NCI-H460 (cell line): ENCODE data around the gene FAM83B. TPM values are rescaled to one million over a fixed set of nuclear protein-coding genes. Genes with fewer than 3 reads are reported as not detected.
"Not testable (repeated sequence)": the region's sequence is repeated elsewhere in the genome, so short reads cannot be mapped to it uniquely, and the experiment has no call there.

ENCODE experiments used
- DNase-seq: peaks from one replicate; pipeline ENCODE4 v3.0.0-alpha.2; 2016; ENCODE audit warnings: low read depth; ENCODE audit errors: extremely low read depth
- polyA plus RNA-seq: library from polyadenylated mRNA; depleted of rRNA; stranded (reverse); fragments of >200 nt; gene quantifications from 2 replicates; pipeline ENCODE4 v1.2.3, GENCODE V29; 2014; cell fraction: nucleus; rRNA removed
- total RNA-seq: library from RNA; depleted of rRNA; stranded (reverse); fragments of >200 nt; shearing (Covaris generic); gene quantifications from 2 replicates; pipeline ENCODE4 v1.2.3, GENCODE V29; 2014; rRNA removed

Gene FAM83B, protein sequence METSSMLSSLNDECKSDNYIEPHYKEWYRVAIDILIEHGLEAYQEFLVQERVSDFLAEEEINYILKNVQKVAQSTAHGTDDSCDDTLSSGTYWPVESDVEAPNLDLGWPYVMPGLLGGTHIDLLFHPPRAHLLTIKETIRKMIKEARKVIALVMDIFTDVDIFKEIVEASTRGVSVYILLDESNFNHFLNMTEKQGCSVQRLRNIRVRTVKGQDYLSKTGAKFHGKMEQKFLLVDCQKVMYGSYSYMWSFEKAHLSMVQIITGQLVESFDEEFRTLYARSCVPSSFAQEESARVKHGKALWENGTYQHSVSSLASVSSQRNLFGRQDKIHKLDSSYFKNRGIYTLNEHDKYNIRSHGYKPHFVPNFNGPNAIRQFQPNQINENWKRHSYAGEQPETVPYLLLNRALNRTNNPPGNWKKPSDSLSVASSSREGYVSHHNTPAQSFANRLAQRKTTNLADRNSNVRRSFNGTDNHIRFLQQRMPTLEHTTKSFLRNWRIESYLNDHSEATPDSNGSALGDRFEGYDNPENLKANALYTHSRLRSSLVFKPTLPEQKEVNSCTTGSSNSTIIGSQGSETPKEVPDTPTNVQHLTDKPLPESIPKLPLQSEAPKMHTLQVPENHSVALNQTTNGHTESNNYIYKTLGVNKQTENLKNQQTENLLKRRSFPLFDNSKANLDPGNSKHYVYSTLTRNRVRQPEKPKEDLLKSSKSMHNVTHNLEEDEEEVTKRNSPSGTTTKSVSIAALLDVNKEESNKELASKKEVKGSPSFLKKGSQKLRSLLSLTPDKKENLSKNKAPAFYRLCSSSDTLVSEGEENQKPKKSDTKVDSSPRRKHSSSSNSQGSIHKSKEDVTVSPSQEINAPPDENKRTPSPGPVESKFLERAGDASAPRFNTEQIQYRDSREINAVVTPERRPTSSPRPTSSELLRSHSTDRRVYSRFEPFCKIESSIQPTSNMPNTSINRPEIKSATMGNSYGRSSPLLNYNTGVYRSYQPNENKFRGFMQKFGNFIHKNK
- total RNA-seq, result 0.07 TPM in 1 of 2 replicates, not detected in the other
- not detected in 2 replicates for polyA plus RNA-seq

DNA sequence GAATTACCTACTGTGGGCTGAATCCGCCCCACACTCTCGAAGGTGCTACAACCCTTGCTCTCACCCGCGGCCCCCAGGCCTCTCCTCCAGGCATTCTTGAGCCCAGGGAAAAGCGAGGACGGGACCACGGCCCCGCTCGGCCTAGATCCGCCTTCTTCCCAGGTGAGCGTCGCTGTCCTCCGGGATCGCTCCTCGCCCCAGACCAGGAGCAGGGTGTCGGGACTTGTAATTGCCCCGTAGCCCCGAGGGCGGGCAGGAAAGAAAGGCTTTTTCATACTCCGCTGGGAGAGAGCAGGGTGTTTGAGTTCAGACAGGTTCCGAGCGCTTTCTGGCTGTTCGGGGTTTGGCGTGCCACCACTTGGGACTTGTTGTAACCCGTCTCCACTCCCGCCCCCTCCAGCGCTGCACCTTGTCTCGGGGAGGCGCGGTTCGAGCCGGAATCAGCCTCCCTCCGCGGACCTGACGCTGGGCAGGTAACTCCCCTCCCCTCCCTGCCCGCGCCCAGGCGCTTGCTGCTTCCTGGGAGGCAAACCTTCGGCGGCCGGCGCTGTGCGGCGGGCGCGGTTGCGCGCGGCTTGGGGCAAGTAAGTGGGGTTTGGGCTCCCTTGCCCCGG is at the start of gene FAM83B:
FAM83B (plus strand) TSS at position 529 of the 614 bp plus-strand sequence. CDS start 23,476 bp downstream, outside the sequence.
- no peak for DNase-seq

DNA sequence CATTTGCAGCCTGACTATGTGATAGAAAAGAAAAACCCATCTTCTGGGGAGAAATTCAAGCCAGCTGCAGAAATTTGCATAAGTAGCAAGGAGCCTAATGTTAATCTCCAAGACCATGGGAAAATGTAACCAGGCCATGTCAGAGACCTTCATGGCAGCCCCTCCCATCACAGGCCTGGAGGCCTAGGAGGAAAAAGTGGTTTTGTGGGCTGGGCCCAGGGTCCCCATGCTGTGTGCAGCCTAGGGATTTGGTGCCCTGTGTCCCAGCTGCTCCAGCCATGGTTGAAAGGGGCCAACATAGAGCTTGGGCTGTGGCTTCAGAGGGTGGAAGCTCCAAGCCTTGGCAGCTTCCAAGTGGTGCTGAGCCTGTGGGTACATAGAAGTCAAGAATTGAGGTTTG is 49.7 kb upstream of the FAM83B start:
- DNase-seq, result not testable (repeated sequence)

DNA sequence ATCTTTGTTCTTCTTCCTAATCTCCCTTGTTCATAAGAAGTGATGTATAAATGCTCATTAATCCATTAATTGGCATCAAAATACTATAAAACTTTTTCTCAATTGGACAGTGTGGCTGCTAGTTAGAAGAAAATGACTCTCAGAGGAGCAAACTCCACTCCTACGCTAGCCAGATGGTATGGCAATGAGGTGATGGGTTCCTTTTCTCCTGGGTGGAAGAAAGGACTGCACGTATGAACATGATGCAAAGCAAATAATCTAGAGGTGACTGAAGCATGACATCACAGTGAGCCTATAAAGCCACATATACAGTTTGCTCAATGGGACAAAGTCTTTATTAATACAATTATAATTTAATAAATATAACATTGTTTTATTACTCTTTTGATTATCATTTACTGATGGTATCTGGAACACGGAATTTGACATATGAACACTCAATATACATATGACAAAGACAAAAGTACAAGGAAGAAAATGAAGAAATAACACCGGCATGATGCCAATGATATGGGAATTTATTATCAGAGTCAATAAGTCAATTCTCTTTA is 46.4 kb upstream of the FAM83B start:
- no peak for DNase-seq

DNA sequence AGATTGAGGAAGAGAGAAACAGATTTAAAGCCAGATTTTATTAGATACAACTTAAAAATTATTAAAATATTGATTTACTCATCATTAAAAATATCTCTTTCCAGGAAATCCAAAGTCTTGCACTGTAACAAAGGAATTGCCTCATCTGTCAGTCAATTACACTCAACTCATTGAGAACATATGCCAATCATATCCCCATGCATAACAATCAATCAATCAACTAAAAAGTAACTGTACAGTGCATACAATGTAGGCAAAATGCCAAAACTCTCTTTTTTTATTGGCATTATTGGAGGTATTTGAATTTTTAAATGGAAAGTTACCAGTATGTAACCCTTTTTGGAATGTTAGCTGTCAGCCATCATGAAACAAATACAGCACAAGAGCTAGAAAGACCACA is 45.3 kb upstream of the FAM83B start:
- DNase-seq, result no peak

DNA sequence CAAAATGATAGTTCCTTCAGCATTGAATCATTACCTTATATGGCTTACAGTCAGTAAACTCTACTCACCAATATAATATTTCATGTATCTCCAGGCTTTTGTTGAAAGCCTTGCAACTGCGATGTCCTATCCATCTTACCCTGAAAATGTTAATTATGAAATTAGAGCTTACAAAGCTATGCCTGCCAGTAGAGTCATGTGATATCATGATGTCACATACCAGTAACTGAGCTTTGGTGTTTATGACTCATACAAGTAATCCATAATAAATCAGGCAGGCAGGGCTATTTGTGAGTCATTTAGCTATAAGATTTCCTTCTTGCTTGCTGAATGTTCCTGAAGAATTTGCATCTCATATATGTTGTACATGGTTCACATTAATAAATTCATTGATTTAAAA is 44.9 kb upstream of the FAM83B start:
- DNase-seq, result peak; percentile 23

DNA sequence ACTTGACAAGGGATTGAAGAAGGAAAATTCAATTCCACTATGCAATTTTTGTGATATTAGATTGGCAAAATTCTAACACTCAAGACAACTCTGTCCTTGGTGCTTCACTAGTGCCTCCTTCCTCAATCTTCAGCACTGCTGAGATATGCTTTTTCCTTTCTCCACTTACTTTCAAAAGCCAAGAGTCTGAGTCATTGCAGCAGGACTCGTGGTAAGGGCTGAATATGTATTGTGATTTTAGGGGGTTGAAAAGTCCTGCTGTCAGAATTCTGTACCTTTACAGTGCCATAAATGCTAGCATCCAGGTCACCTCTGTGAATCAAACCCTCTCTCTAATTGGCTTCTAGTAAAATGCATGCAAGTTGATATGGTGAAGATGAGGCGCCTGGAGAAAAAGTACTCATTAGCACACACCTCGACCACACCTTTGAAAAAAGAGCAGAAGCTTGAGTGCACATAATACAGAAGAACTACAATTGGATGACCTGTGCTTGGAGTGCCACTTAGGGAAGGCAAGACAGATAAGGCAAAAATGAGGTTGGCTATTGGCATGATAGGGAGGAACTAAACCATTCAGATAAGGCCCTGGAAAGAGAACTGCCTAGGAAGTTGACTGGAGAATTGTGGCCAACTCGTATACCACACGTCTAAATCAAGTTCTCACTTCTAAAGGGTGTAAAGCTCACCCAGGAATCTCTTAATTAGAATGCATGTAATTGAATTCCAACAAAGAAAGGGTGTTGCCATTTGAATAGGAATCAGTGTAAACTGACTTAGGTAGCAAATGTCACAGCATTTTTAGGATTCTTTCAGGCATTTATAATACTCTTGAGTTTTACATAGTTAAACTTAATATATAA is 43.6 kb upstream of the FAM83B start:
- no peak for DNase-seq

DNA sequence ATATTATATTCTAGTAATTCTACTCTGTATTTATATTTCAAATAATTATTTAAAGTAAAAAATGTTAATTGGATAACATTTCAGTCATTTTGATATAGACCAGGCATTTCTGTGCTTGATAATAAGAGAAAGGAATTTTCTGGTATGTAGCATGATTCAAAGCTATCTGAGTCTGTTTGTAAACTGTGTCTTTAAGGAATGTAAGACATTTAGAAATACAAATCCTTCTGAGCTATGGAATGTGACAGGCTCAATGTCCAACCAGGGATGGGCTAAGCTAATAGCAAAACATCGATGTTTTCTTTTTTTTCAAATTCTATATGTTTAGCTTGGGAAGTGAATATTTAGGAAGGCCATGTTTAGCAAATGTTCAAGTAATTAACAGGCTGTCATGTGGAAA is 41.5 kb upstream of the FAM83B start:
- no peak for DNase-seq

DNA sequence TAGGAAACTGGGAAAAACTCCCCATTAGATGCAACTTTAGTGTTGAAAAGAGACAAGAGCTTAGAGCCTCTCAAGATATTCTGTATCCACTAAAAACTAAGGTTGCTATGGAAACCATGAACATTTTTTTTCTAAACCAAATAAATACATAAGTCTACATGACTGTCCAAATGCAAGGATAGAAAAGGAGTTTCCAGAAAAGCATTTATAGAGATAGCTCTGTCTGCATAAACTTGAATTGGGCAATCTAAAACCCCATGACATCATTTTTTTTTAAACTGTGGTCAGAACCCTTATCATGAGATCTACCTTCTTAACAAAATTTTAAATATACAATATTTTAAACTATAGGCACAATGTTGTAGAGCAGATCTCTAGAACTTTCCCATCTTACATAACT is 36.4 kb upstream of the FAM83B start:
- no peak for DNase-seq

DNA sequence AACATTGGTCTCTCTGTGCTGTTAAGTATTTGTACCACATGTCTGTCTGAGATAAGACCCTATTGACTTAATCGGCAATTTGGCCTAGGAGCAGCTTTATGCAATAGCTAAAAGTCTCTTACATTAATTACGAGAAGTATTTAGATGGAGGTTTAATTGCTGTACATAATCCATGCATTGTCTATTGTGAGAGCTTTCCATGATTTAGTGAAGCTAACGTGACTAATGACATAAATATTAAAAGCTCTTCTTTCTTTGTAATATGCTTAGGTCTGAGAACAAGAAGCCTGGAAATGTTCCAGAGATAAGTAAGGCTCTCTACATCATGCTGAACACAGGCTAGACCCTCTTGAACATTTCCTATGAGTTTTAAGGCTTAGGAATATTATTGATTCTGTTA is 32.7 kb upstream of the FAM83B start:
- DNase-seq, result no peak

DNA sequence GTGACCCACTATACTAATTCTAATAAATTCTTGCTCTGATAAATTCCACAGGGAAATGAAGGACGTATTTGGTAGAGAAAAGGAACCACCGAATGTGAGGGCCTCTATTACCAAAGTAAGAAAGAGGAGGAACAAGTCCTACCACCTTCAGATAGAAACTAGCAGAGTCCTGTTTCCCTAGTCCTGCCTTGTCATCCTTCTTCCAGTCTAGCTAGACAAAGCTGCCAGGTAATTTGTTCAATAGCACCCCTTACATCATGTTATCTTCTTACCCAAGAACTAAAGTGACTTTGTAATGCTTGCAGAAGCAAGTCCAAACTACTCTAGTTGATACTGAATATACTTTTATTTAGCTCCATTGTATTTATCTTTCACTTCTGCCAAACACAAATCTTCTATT is 29.3 kb upstream of the FAM83B start:
- no peak for DNase-seq

DNA sequence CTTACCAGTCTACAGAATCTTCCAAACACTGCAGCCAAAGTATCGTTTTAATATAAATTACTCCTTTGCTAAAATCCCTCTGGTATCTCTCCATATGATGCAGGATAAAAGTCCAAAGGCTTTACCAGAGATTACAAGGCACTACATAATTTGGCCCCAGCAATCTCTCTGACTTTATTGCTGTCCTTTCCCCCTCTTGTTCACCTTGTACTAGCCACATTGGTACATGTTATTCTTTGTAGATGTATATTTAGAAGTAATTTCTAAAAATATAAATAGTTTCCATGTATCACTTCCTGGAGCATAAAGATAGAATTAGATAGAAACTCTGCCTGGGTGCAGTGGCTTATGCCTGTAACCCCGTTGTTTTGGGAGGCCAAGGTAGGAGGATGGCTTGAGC is 28.7 kb upstream of the FAM83B start:
- no peak for DNase-seq

DNA sequence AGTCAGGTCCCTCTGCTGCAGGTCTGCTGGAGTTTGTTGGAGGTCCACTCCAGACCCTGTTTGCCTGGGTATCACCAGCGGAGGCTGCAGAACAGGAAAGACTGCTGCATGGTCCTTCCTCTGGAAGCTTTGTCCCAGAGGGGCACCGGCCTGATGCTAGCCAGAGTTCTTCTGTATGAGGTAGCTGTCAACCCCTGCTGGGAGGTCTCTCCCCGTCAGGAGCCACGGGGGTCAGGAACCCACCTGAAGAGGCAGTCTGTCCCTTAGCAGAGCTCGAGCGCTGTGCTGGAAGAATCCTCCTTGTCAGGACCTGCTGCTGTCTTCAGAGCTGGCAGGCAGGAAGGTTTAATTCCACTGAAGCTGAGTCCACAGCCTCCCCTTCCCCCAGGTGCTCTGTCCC is 22.3 kb upstream of the FAM83B start:
- not testable (repeated sequence) for DNase-seq

DNA sequence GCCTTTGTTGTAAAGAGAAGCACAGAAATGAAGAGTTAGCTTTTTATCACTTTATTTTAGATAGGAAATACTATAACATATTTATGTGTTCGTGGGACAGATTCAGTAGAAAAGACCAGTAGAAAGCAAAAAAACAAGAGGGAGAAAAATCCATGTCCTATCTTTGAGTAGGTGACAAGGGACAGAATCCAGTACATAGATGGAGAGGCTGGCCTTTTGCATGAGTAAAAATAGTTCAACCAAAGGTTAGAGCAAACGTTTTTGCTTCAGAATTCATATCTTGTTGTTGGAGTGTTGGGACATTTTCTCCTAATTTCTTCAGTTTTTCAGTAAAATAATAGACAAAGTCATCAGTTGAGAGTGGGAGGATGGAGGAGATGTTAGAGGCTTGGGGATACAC is 19.6 kb upstream of the FAM83B start:
- no peak for DNase-seq

DNA sequence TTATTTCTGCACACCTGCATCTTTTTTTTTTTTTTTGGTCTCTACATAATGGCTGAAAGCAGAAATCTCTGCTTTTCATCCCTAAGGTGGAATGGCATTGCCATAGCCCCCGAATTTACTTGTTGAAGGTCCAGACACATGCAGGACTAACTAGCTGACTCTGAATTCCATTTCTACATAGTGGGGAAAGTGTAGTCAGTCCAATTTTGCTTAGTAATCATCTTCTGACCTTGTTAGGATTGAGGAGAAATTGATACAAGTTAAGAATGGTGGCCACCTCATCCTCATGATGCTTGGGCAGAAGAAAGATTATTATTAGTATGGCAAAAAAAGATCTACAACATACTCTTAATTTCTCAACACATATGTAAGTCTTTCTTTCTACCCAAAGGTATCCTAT is 16.4 kb upstream of the FAM83B start:
- DNase-seq, result no peak

DNA sequence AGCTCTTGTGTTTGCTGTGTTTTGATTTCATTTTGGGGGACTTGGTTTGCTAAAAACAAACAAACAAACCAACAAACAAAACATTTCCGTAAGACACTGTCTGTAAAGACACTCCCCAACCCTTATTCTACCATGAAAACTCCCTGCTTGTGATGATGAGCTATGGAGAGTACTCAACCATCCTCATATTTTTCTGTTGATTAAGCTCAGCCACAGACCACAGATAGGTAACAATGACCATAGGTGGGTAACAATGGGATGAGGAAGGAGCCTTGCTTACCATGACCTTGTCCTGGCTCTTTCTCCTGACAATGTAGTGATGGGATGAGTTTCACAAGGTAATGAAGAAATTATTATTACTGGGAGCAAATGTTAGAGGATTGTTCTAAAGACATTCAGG is 11.4 kb upstream of the FAM83B start:
- DNase-seq, result no peak

DNA sequence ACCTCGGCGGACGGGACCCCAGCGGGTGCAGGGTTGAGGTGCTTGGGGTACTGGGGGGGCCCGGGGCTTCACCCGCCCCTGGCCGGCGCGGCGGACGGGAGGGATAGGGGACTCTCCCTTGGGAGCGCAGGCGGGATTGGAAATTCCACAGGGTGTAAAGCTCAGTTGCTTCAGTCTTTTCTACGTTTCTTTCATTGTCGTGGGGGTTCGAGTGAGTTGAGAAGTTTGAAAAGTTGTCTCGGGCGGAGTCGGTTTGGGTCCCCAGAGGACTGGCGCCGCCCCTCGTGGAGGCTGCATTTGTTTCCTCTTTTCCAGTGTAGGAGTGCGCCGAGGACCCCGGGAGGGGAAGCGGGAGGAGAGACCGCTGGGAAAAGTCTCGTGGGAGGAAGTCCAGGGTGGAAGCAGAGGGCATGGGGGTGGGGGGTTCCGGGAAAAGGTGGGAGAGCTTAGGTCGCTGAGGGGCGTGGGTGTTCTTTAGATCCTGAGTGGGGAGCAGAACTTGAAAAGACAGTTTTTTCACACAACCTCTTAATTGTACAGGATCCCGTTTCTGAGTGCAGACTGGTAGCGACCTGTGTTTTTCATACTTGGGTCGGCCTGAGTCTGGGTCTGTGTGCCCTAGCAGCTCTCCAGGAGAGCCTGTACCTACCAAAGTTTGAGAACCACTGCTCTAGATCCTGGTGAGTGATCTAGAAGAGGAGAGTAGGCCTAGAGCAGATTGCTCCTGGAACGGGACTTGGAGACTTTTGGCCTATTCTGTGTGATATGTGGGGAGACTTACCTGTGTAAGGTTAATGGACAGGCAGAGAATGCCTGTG is 495 bp downstream of the FAM83B start:
- DNase-seq, result no peak

DNA sequence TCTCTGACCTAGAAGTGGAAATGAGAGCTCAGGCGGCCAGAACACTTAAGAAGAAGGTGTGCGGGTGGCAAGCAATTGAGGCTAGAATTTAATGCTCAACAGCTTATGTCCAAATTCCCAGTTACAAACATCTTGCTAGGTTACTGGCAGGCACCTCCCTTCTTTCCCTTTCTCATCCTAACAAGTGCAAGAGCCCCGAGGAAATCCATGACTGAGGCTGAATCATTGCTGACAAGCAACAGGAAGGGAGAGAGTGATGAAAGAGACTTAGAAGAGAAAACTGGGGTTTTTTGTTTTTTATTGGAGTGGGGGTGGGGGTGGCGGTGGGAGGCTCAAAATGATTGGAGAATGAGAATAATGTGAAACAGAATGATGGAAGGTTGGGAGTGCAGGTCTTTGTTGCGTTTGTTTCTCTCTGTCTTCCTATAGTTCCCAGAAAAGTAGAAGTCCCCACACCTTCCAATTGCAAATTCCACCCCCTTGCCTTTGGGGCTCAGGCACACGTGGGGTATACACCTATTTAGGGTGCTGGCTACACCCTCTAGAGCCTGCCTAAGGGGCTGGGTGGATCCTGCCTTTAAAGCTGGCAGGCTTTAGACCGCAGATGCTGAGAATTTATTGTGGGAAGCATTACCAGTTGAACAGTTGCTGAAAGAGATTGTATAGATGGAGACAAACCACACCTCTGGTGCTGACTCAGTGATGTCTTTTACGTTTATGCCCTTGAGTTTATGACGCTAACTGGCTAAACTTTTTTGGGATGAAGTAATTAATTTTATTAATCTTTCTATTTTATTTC is 1.4 kb downstream of the FAM83B start:
- DNase-seq, result peak; percentile 6

DNA sequence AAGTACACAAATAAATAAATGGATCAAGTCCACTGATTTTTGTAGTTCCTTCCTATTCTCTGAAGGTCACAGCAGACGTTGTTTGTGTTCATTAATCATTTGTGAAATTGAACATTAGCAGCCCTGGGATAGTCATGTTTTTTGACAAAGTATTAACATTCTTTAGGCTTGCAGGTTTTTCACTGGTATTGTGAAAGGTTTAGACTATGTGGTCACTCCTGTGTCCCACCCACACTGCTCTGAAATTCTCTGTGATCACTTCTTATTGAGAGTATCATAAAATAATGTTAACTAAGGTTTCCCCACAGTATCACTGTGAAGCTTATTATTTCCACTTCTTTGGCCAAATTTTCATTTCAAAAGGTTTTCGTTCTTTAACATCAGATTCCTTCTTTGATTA is 3.5 kb downstream of the FAM83B start:
- DNase-seq, result no peak
